Psoas muscle (tissue), 8 donors: ENCODE measurements around the gene EXD3. TPM values are rescaled to one million over a fixed set of nuclear protein-coding genes. Genes with fewer than 3 reads are reported as not detected.

ENCODE experiments used
- ATAC-seq, 4 donors: fragments of 200-7000 bp; cut with Tn5 transposase; one replicate each; pipeline ENCODE4 v1.9.1; 2020; ENCODE audit warnings: moderate library complexity in 3 of 4, mild to moderate bottlenecking in 2 of 4
- DNase-seq, 2 donors: peaks; one replicate each; pipeline ENCODE4 v3.0.0-alpha.2; 2020
- H3K27ac ChIP-seq: fragments of 200-600 bp; one replicate; pipeline ENCODE4 v1.8.0; 2022
- H3K27me3 ChIP-seq, 3 donors: fragments of 200-600 bp in 1 of 3; one replicate each; pipeline versions ENCODE4 v1.6.1 to v1.8.0; 2013 to 2022; ENCODE audit warnings: low read length in 2 of 3, mild to moderate bottlenecking in 2 of 3, moderate library complexity in 1 of 3; ENCODE audit not compliant: insufficient read depth in 3 of 3
- H3K36me3 ChIP-seq, 2 donors: fragments of 200-600 bp in 1 of 2; one replicate each; pipeline versions ENCODE4 v1.6.1 to v1.8.0; 2013 to 2022; ENCODE audit warnings: low read depth in 1 of 2, mild to moderate bottlenecking in 1 of 2, moderate library complexity in 1 of 2; ENCODE audit not compliant: insufficient read depth in 1 of 2
- H3K4me1 ChIP-seq: fragments of 200-600 bp; one replicate; pipeline ENCODE4 v1.8.0; 2022
- H3K4me3 ChIP-seq: fragments of 200-600 bp; one replicate; pipeline ENCODE4 v1.8.0; 2022; ENCODE audit warnings: mild to moderate bottlenecking
- H3K9me3 ChIP-seq: fragments of 200-600 bp; one replicate; pipeline ENCODE4 v1.8.0; 2022
- CTCF ChIP-seq: fragments of 200-600 bp; IDR thresholded peaks from one replicate; pipeline ENCODE4 v1.8.0; 2022; ENCODE audit warnings: antibody characterized with exemption
- WGBS, 3 donors: extraction: QIAGEN DNeasy Blood & Tissue Kit; methylation state at CpG; one replicate each; pipeline versions ENCODE4 v1.1.6 to v1.1.7; 2013; 5-methylcytosine and 5-hydroxymethylcytosine counted together
- intact Hi-C, 2 donors: fragments of 100-400 bp; cut with DNase I; formaldehyde crosslinking; loops; one replicate each; pipeline versions ENCODE4 v1.11.0 to v1.14.2; 2022
- polyA plus RNA-seq, 3 donors: library from polyadenylated mRNA; stranded (reverse); fragments of 200-250 nt; gene quantifications; one replicate each; pipeline ENCODE4 v1.2.3, GENCODE V29; 2013
- total RNA-seq, 4 donors: library from RNA; stranded (reverse); fragmentation: NEBNext Ultra II Directional in 2 of 4; extraction: Animal tissue kit (Norgen Biotek cat#: 25700) in 2 of 4; gene quantifications; one replicate each; pipeline versions ENCODE4 v1.2.1 to v1.2.4, GENCODE V29; 2021 to 2023
- donor health status: healthy with polysubstance abuse.
- donor health status: DM: no; HTN: no; CAD: no; lungs with moderate emphysema.
- donor health status: Bipolar disorder and iron deficiency.
- donor health status: healthy.
- donor health status: DM: yes; HTN: yes; CAD: no.
- donor health status: DM: no; HTN: no; CAD: no.
- donor health status: DM: no; HTN: no; CAD: no.
- donor health status: DM: yes; HTN: yes; CAD: no.

EXD3 gene
- total and polyA plus RNA-seq, 7 donors, result 5.7 to 11.2 (median 9.4) TPM

GRCh38 chr9:137354845-137355760, 67.9 kb downstream of the EXD3 start:
- no peak for TF ChIP-seq CTCF
- WGBS, 3 donors, result 88 to 92% (median 89%) methylated on average over 28 to 29 of the region's 30 CpGs
- H3K27ac ChIP-seq, result no peak overlapping the region
- H3K9me3 ChIP-seq, result peaks cover 9% of the 10 kb centered on the region
- no peak overlapping the region for H3K4me3 ChIP-seq
- no peaks in the 10 kb centered on the region for H3K4me1 ChIP-seq
- intact Hi-C loops, result no loop called here
- ATAC-seq (peak in 1 of 4 donors; percentile 24), DNase-seq (no peak)
- no peaks in the 10 kb centered on the region for H3K36me3 ChIP-seq
- no peaks in the 10 kb centered on the region for H3K27me3 ChIP-seq

GRCh38 chr9:137354153-137354844, 68.7 kb downstream of the EXD3 start:
- DNase-seq (no peak), ATAC-seq (peak in 2 of 4 donors; percentile 16 to 17)
- intact Hi-C loops, result no loop called here
- H3K36me3 ChIP-seq, result no peaks in the 10 kb centered on the region
- H3K4me3 ChIP-seq, result no peak overlapping the region
- no peaks in the 10 kb centered on the region for H3K4me1 ChIP-seq
- WGBS, 3 donors, result 89 to 91% (median 90%) methylated on average over 28 of the region's 28 CpGs
- H3K9me3 ChIP-seq, result peaks cover 9% of the 10 kb centered on the region
- no peak for TF ChIP-seq CTCF
- no peaks in the 10 kb centered on the region for H3K27me3 ChIP-seq
- no peak overlapping the region for H3K27ac ChIP-seq

GRCh38 chr9:137353223-137354152, 69.5 kb downstream of the EXD3 start:
- ATAC-seq, result peak in 3 of 4 donors; percentile 36 to 61 (median 41)
- Histone ChIP-seq H3K27ac (no peak overlapping the region), H3K27me3 (no peaks in the 10 kb centered on the region), H3K9me3 (peaks cover 9% of the 10 kb centered on the region), H3K36me3 (no peaks in the 10 kb centered on the region), H3K4me3 (no peak overlapping the region), H3K4me1 (no peaks in the 10 kb centered on the region)
- intact Hi-C loops, result no loop called here
- TF ChIP-seq CTCF, result no peak
- WGBS, 3 donors, result 75 to 86% (median 83%) methylated on average over 36 to 43 of the region's 43 CpGs
- peak in 1 of 2 donors; percentile 50 for DNase-seq

- intact Hi-C loops, result no loop called here
- H3K4me3 ChIP-seq, result no peak overlapping the region
- DNase-seq, result no peak
- peaks cover 9% of the 10 kb centered on the region for H3K9me3 ChIP-seq
- H3K27me3 ChIP-seq, result no peaks in the 10 kb centered on the region
- H3K27ac ChIP-seq, result no peak overlapping the region
- ATAC-seq, result no peak
- WGBS, 3 donors, result 88 to 91% (median 90%) methylated on average over 25 to 26 of the region's 26 CpGs
- peaks cover 0 to 6% of the 10 kb centered on the region in 2 donors for H3K36me3 ChIP-seq
- no peaks in the 10 kb centered on the region for H3K4me1 ChIP-seq
- no peak for TF ChIP-seq CTCF
Observed at GRCh38 chr9:137352511-137353222, 70.3 kb downstream of the EXD3 start.
